Measurements from ENCODE around the gene DNAH17.
A peak's percentile ranks its signal among the peaks of the same experiment; 100 is the strongest.

DNAH17 gene

GRCh38 chr17:78390241-78391050 is 186.8 kb downstream of the DNAH17 start:
- DNase-seq (ENCODE audit: low read depth) = peak; percentile 98

GRCh38 chr17:78387977-78388941 is 188.9 kb downstream of the DNAH17 start:
- no peak for DNase-seq (ENCODE audit: low read depth)

- no peak for DNase-seq (ENCODE audit: low read depth)
These were observed 192.6 kb downstream of the DNAH17 start for GRCh38 chr17:78384479-78385175.

- DNase-seq (ENCODE audit: low read depth) = peak; percentile 98
These were observed 193.3 kb downstream of the DNAH17 start for GRCh38 chr17:78383725-78384471.

- DNase-seq (ENCODE audit: low read depth) = no peak
These were observed 195.5 kb downstream of the DNAH17 start for GRCh38 chr17:78381601-78382232.

GRCh38 chr17:78380370-78380769 is 196.8 kb downstream of the DNAH17 start:
- no peak for DNase-seq (ENCODE audit: low read depth)

- DNase-seq (ENCODE audit: low read depth) = peak; percentile 74
These were observed 198.1 kb downstream of the DNAH17 start for GRCh38 chr17:78379131-78379491.

GRCh38 chr17:78378225-78379130 is 198.7 kb downstream of the DNAH17 start, which contains the start of gene PGS1:
Gene PGS1 (plus strand): TSS chr17:78378649. CDS start chr17:78378666, 17 bp downstream.
- DNase-seq (ENCODE audit: low read depth) = no peak

- DNase-seq (ENCODE audit: low read depth) = no peak
These were observed 199.4 kb downstream of the DNAH17 start for GRCh38 chr17:78377858-78378224.

- no peak for DNase-seq (ENCODE audit: low read depth)
These were observed 201.0 kb downstream of the DNAH17 start for GRCh38 chr17:78376161-78376560.

GRCh38 chr17:78375401-78376151 is 201.6 kb downstream of the DNAH17 start:
- peak; percentile 85 for DNase-seq (ENCODE audit: low read depth)

GRCh38 chr17:78374631-78375274 is 202.4 kb downstream of the DNAH17 start:
- no peak for DNase-seq (ENCODE audit: low read depth)

- DNase-seq (ENCODE audit: low read depth) = no peak
These were observed 203.0 kb downstream of the DNAH17 start for GRCh38 chr17:78374189-78374588.

Measured in GM04504 (cell line).